AG04450 (cell line): ENCODE measurements around the gene PRKCH. TPM values are rescaled to one million over a fixed set of nuclear protein-coding genes. Genes with fewer than 3 reads are reported as not detected.

Source experiments
- CTCF ChIA-PET: fragments of 300-600, 350-600 bp; formaldehyde crosslinking; extraction: SDS; loops from one replicate; lab custom pipeline; 2022; ENCODE audit warnings: antibody characterized with exemption, inconsistent platforms; lab: Charles Lee
- POLR2A ChIA-PET: fragments of 350-600 bp; formaldehyde crosslinking; extraction: SDS; loops from one replicate; lab custom pipeline; 2021; ENCODE audit warnings: antibody characterized with exemption, inconsistent platforms; lab: Yijun Ruan, JAX
- DNase-seq: peaks from one replicate; pipeline ENCODE4 v3.0.0-alpha.2; 2011; ENCODE audit warnings: low read depth, low spot score
- H3K27ac ChIP-seq: one replicate; pipeline ENCODE4 v1.5.1; 2012; ENCODE audit warnings: low read depth, low read length, control low read depth
- H3K27me3 ChIP-seq: one replicate; pipeline ENCODE4 v1.6.0; 2012; ENCODE audit warnings: low read length; ENCODE audit not compliant: control insufficient read depth, insufficient read depth
- H3K4me3 ChIP-seq: 2 replicates; pipeline ENCODE4 v1.5.1; 2011; ENCODE audit warnings: mild to moderate bottlenecking, low read depth, low read length, control low read depth
- H3K9me3 ChIP-seq: 2 replicates; pipeline ENCODE4 v1.5.1; 2012; ENCODE audit warnings: low read length; ENCODE audit not compliant: control insufficient read depth, insufficient read depth
- CTCF ChIP-seq: IDR thresholded peaks from 2 replicates; pipeline ENCODE4 v1.5.1; 2011; ENCODE audit warnings: low read depth, low read length, control low read depth, inconsistent platforms
- polyA plus RNA-seq: library from polyadenylated mRNA; depleted of rRNA; stranded (reverse); fragments of >200 nt; gene quantifications from 2 replicates; pipeline ENCODE4 v1.2.3, GENCODE V29; 2011

The PRKCH gene
- polyA plus RNA-seq, 1 experiment = 1.6 TPM

GRCh38 chr14:61504901-61505300, 183.5 kb downstream of the PRKCH start:
- CTCF ChIA-PET = interaction anchor here (1.0 kb wide), 1 partner anchor 28 kb away, joined by 3 read pairs; no protein-coding TSS in a partner anchor
- Histone ChIP-seq H3K27ac (no peak overlapping the region), H3K27me3 (no peaks in the 10 kb centered on the region), H3K4me3 (no peak overlapping the region), H3K9me3 (no peaks in the 10 kb centered on the region)
- TF ChIP-seq CTCF = no peak
- no peak for DNase-seq
- POLR2A ChIA-PET = no interaction called here

GRCh38 chr14:61505815-61506809, 184.7 kb downstream of the PRKCH start:
- CTCF ChIA-PET = interaction anchor here (0.6 to 1.0 kb wide), 2 partner anchors 29 to 478 kb away, joined by 3 read pairs; no protein-coding TSS in a partner anchor
- POLR2A ChIA-PET = interaction anchor here (1.2 kb wide), 1 partner anchor 104 kb away, joined by 4 read pairs; no protein-coding TSS in a partner anchor
- Histone ChIP-seq H3K4me3 (no peak overlapping the region), H3K27ac (peak overlapping the region; percentile 25), H3K9me3 (no peaks in the 10 kb centered on the region), H3K27me3 (no peaks in the 10 kb centered on the region)
- no peak for TF ChIP-seq CTCF
- DNase-seq = no peak

GRCh38 chr14:61508526-61508925, 187.1 kb downstream of the PRKCH start:
- H3K27me3 ChIP-seq = no peaks in the 10 kb centered on the region
- ChIA-PET CTCF (no interaction called here), POLR2A (interaction anchor here (1.1 kb wide), 1 partner anchor 10 kb away, joined by 3 read pairs; no protein-coding TSS in a partner anchor)
- H3K4me3 ChIP-seq = no peak overlapping the region
- no peak for TF ChIP-seq CTCF
- H3K27ac ChIP-seq = no peak overlapping the region
- DNase-seq = no peak
- no peaks in the 10 kb centered on the region for H3K9me3 ChIP-seq

- ChIA-PET CTCF (interaction anchor here (1.5 kb wide), 1 partner anchor 35 kb away, joined by 9 read pairs; no protein-coding TSS in a partner anchor), POLR2A (no interaction called here)
- no peak overlapping the region for H3K4me3 ChIP-seq
- DNase-seq = no peak
- no peaks in the 10 kb centered on the region for H3K27me3 ChIP-seq
- no peak for TF ChIP-seq CTCF
- H3K9me3 ChIP-seq = no peaks in the 10 kb centered on the region
- no peak overlapping the region for H3K27ac ChIP-seq
Observed at GRCh38 chr14:61510736-61511557, 189.6 kb downstream of the PRKCH start.
